Activated CD4-positive, alpha-beta T cell treated with anti-CD3 and anti-CD28 coated beads, Interleukin-2, amount 50 U/mL, for 16 hours (primary cell): ENCODE results near the gene NOLC1.

ENCODE experiments used
- DNase-seq: peaks from one replicate; pipeline ENCODE4 v3.0.0-alpha.2; 2020

The NOLC1 gene

GRCh38 chr10:102211615-102212299 lies 59.6 kb downstream of the NOLC1 start:
- DNase-seq = peak; percentile 9
